ENCODE results near the gene ZZZ3.
"Not testable (repeated sequence)": the region's sequence is repeated elsewhere in the genome, so short reads cannot be mapped to it uniquely, and the experiment has no call there.

ZZZ3 gene

DNA sequence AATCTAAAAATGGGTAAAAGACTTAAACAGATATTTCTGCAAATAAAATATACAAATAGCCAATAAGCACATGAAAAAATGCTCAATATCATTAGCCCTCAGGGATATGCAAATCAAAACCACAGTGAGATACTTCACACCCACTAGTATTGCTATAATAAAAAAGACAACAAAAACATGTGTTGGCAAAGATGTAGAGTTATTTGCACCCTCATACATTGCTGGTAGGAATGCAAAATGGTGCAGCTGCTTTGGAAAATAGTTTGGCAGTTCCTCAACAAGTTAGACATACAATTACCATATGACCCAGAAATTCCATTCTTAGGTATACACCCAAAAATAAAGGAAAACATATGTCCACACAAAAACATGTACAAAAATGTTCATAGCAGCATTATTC lies 30.2 kb downstream of the ZZZ3 start:
- peaks cover 8% of the 10 kb centered on the region for H3K9me3 ChIP-seq (ENCODE audit: severe bottlenecking)
- H3K27ac ChIP-seq (ENCODE audit: poor library complexity, severe bottlenecking): no peak overlapping the region
- TF ChIP-seq, protein P1, sequence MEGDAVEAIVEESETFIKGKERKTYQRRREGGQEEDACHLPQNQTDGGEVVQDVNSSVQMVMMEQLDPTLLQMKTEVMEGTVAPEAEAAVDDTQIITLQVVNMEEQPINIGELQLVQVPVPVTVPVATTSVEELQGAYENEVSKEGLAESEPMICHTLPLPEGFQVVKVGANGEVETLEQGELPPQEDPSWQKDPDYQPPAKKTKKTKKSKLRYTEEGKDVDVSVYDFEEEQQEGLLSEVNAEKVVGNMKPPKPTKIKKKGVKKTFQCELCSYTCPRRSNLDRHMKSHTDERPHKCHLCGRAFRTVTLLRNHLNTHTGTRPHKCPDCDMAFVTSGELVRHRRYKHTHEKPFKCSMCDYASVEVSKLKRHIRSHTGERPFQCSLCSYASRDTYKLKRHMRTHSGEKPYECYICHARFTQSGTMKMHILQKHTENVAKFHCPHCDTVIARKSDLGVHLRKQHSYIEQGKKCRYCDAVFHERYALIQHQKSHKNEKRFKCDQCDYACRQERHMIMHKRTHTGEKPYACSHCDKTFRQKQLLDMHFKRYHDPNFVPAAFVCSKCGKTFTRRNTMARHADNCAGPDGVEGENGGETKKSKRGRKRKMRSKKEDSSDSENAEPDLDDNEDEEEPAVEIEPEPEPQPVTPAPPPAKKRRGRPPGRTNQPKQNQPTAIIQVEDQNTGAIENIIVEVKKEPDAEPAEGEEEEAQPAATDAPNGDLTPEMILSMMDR (IDR thresholded peaks at IDR 0.05; ENCODE audit: poor library complexity, severe bottlenecking): no peak
- no peaks in the 10 kb centered on the region for H3K27me3 ChIP-seq (ENCODE audit: insufficient read depth, poor library complexity, severe bottlenecking)
- H3K36me3 ChIP-seq (ENCODE audit: low read depth): peaks cover 24% of the 10 kb centered on the region
- DNase-seq (ENCODE audit: low spot score): no peak
- no peaks in the 10 kb centered on the region for H3K4me1 ChIP-seq (ENCODE audit: insufficient read depth, poor library complexity, severe bottlenecking)
- no peak overlapping the region for H3K4me3 ChIP-seq (ENCODE audit: severe bottlenecking)
- ATAC-seq (ENCODE audit: low read depth): no peak

DNA sequence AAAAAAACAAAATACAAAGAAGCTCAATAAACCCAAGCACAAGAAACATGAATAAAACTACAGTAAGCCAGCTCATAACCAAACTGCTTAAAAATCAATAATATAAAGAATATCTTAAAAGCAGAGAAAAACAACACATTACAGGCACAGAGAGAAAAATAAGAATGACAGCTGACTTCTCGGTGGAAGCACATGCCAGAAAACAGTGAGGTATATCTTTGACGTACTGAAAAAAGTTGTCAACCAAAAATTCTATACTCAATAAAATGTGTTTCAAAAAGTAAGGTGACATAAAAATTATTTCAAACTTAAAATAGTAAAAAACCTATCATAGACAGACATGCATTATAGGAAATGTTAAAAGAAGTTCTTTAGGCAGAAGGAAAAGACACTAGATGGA lies 33.3 kb downstream of the ZZZ3 start:
- peaks cover 8% of the 10 kb centered on the region for H3K9me3 ChIP-seq (ENCODE audit: severe bottlenecking)
- H3K4me1 ChIP-seq (ENCODE audit: insufficient read depth, poor library complexity, severe bottlenecking): no peaks in the 10 kb centered on the region
- ATAC-seq (ENCODE audit: low read depth) (no peak), DNase-seq (ENCODE audit: low spot score) (no peak)
- no peak overlapping the region for H3K27ac ChIP-seq (ENCODE audit: poor library complexity, severe bottlenecking)
- no peak overlapping the region for H3K4me3 ChIP-seq (ENCODE audit: severe bottlenecking)
- TF ChIP-seq, protein P1 (IDR thresholded peaks at IDR 0.05; ENCODE audit: poor library complexity, severe bottlenecking): no peak
- H3K27me3 ChIP-seq (ENCODE audit: insufficient read depth, poor library complexity, severe bottlenecking): no peaks in the 10 kb centered on the region
- H3K36me3 ChIP-seq (ENCODE audit: low read depth): peaks cover 44% of the 10 kb centered on the region

DNA sequence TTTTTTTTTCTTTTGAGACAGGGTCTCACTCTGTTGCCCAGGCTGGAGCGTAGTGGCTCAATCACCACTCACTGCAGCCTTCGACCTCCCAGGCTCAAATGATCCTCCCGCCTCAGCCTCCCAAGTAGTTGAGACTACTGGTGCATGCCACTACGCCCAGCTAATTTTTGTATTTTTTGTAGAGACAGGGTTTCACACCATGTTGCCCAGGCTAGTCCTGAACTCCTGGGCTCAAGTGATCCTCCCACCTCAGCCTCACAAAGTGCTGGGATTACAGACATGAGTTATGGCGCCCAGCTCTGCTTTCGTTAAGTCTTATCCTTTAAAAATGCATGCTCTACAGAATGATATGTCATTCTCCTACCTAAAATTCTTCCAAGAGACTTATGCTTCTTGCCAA lies 36.2 kb downstream of the ZZZ3 start:
- not testable (repeated sequence) for H3K4me1 ChIP-seq (ENCODE audit: insufficient read depth, poor library complexity, severe bottlenecking); H3K27me3 ChIP-seq (ENCODE audit: insufficient read depth, poor library complexity, severe bottlenecking); H3K27ac ChIP-seq (ENCODE audit: poor library complexity, severe bottlenecking); ATAC-seq (ENCODE audit: low read depth); H3K9me3 ChIP-seq (ENCODE audit: severe bottlenecking); H3K4me3 ChIP-seq (ENCODE audit: severe bottlenecking); DNase-seq (ENCODE audit: low spot score)
- peaks cover 55% of the 10 kb centered on the region for H3K36me3 ChIP-seq (ENCODE audit: low read depth)

DNA sequence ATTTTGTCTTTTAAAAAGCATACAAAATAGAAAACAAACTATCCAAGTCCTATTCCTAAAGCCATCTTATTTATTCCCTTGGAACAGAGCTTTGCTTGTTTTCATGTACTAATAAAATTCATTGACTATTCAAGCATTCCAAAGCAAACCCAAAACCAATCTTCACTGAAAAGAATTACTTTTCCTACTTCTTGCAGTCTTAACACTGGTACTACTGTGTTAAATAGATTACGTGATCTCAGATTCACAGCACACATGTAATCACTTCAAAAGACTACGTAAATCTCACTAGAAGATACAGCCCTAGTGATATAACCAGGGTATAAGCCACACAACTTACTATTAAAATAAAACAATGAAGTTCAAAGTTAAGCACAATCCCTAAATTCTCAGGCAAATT lies 39.0 kb downstream of the ZZZ3 start:
- DNase-seq (ENCODE audit: low spot score) (no peak), ATAC-seq (ENCODE audit: low read depth) (no peak)
- Histone ChIP-seq H3K27ac (ENCODE audit: poor library complexity, severe bottlenecking) (no peak overlapping the region), H3K9me3 (ENCODE audit: severe bottlenecking) (no peaks in the 10 kb centered on the region), H3K27me3 (ENCODE audit: insufficient read depth, poor library complexity, severe bottlenecking) (no peaks in the 10 kb centered on the region), H3K36me3 (ENCODE audit: low read depth) (peaks cover 61% of the 10 kb centered on the region), H3K4me1 (ENCODE audit: insufficient read depth, poor library complexity, severe bottlenecking) (peaks cover 21% of the 10 kb centered on the region), H3K4me3 (ENCODE audit: severe bottlenecking) (no peak overlapping the region)
- TF ChIP-seq, protein P1 (IDR thresholded peaks at IDR 0.05; ENCODE audit: poor library complexity, severe bottlenecking): no peak

DNA sequence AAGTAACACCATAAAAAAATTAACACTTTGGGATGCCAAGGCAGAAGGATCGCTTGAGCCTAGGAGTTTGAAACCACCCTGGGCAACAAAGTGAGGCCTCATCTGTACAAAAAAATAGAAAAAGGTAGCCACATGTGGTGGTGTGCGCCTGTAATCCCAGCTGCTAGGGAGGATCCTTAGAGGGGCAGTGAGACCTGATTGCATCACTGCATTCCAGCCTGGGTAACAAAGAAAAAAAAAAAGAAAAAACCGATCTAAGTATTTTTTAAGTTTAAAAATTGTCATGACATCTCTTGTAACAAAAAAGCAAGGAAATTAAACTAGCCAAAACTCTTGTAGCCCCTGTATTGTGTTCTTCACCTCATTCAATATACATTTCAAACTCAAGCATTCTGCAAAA lies 39.5 kb downstream of the ZZZ3 start:
- Histone ChIP-seq H3K4me1 (ENCODE audit: insufficient read depth, poor library complexity, severe bottlenecking) (peaks cover 23% of the 10 kb centered on the region), H3K36me3 (ENCODE audit: low read depth) (peaks cover 64% of the 10 kb centered on the region), H3K27me3 (ENCODE audit: insufficient read depth, poor library complexity, severe bottlenecking) (no peaks in the 10 kb centered on the region), H3K4me3 (ENCODE audit: severe bottlenecking) (no peak overlapping the region), H3K9me3 (ENCODE audit: severe bottlenecking) (no peaks in the 10 kb centered on the region), H3K27ac (ENCODE audit: poor library complexity, severe bottlenecking) (no peak overlapping the region)
- ATAC-seq (ENCODE audit: low read depth) (no peak), DNase-seq (ENCODE audit: low spot score) (no peak)
- TF ChIP-seq, protein P1 (IDR thresholded peaks at IDR 0.05; ENCODE audit: poor library complexity, severe bottlenecking): no peak
